ENCODE measurements around the gene UNC119. TPM values are rescaled to one million over a fixed set of nuclear protein-coding genes. Genes with fewer than 3 reads are reported as not detected.

The UNC119 gene
- total and polyA plus RNA-seq, 9 donors: 14.4 to 27.3 (median 19.3) TPM

GRCh38 chr17:28551421-28552175 is 826 bp downstream of the UNC119 start:
- whole genome bisulfite sequencing, 3 donors: 8 to 15% (median 9%) methylated on average over 10 of the region's 10 CpGs
- no peaks in the 10 kb centered on the region for H3K36me3 ChIP-seq
- intact Hi-C loops (cut with DNase I): no loop called here
- no peaks in the 10 kb centered on the region for H3K9me3 ChIP-seq
- no peaks in the 10 kb centered on the region for H3K27me3 ChIP-seq
- peak overlapping the region in 1 of 2 donors; percentile 52 for H3K27ac ChIP-seq
- H3K4me1 ChIP-seq (ENCODE audit: insufficient read depth): peaks cover 6% of the 10 kb centered on the region
- TF ChIP-seq EP300 (IDR thresholded peaks at IDR 0.05) (no peak), POLR2A (IDR thresholded peaks at IDR 0.05) (no peak)
- TF ChIP-seq, protein P1, sequence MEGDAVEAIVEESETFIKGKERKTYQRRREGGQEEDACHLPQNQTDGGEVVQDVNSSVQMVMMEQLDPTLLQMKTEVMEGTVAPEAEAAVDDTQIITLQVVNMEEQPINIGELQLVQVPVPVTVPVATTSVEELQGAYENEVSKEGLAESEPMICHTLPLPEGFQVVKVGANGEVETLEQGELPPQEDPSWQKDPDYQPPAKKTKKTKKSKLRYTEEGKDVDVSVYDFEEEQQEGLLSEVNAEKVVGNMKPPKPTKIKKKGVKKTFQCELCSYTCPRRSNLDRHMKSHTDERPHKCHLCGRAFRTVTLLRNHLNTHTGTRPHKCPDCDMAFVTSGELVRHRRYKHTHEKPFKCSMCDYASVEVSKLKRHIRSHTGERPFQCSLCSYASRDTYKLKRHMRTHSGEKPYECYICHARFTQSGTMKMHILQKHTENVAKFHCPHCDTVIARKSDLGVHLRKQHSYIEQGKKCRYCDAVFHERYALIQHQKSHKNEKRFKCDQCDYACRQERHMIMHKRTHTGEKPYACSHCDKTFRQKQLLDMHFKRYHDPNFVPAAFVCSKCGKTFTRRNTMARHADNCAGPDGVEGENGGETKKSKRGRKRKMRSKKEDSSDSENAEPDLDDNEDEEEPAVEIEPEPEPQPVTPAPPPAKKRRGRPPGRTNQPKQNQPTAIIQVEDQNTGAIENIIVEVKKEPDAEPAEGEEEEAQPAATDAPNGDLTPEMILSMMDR (IDR thresholded peaks at IDR 0.05): no peak
- H3K4me3 ChIP-seq: peak overlapping the region; percentile 76
- peak in 1 of 5 donors; percentile 31 for DNase-seq

DNA sequence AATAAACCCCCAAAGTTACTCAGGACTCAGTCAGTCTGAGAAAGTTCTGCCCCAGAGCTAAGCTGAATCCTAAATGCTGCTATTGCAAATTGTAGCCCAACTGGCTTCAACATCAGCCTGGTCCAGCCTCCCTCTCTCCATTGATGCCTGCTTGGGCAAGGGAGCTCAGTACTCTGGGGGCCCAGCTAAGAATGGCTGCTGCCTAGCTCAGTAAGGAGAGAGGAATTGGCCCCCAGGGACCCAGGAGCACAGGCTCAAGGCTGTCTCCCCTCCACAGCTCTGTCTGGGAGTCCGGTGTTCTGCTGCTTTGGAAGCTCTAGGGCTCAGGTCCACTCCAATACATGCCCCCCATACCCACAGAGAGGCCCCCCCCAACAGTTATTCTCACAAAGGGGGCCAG is 1.6 kb downstream of the UNC119 start:
- no peaks in the 10 kb centered on the region for H3K36me3 ChIP-seq
- TF ChIP-seq POLR2A (IDR thresholded peaks at IDR 0.05) (no peak), EP300 (IDR thresholded peaks at IDR 0.05) (no peak)
- TF ChIP-seq, protein P1 (IDR thresholded peaks at IDR 0.05): no peak
- intact Hi-C loops (cut with DNase I): no loop called here
- no peaks in the 10 kb centered on the region for H3K9me3 ChIP-seq
- no peaks in the 10 kb centered on the region for H3K27me3 ChIP-seq
- 82 to 100% (median 100%) methylated on average over 1 of the region's 1 CpG for WGBS, 3 donors
- H3K4me3 ChIP-seq: no peak overlapping the region
- H3K4me1 ChIP-seq (ENCODE audit: insufficient read depth): peaks cover 6% of the 10 kb centered on the region
- H3K27ac ChIP-seq: no peak overlapping the region
- no peak for DNase-seq

DNA sequence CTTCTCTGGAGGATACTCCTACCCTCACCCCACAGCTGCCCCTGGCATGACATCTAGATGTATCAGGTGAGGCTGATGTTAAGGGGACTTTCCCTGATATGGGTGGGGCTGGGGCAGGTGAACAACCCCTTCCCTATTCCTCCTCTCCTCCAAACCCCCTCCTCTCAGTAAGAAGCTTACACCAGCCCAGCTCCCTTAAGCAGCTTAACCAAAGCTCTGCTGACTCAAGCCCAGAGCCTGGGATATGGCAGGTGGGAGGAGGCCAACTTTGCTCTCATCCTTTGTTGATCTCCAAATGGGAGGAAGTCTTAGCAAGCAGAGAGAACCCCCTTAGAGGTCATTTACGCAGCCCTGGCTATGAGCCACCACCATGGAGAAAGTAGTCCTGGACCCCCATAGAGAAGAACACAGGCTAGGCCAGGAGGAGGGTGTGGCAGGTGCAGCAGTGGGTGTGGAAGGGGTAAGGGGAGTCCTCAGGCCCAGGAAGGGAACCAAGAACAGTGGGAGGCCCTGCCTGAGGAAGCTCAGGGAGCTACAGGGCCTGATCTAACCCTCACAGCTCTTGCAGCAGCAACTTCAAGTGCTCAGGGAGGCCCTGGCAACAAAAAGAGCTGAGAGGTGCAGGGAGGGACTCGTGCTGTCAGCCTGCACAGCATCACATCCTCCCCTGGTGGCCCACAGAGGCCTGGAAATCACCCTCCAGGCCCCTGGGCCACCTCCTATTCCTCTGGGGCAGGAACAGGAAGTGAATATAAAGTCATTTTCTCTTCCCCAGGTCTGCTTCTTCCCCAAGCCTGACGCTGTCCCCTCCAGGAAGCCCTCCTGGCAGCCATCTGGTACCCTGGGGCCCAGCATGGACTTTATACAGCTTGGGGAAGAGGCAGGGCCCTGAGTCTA is 2.9 kb downstream of the UNC119 start:
- DNase-seq: no peak
- intact Hi-C loops (cut with DNase I): no loop called here

More for the DNA sequence above, 2.9 kb downstream of the UNC119 start:
- no peaks in the 10 kb centered on the region for H3K36me3 ChIP-seq
- H3K27ac ChIP-seq: no peak overlapping the region
- no peak overlapping the region for H3K4me3 ChIP-seq
- no peak for TF ChIP-seq POLR2A (IDR thresholded peaks at IDR 0.05)
- TF ChIP-seq EP300 (IDR thresholded peaks at IDR 0.05): no peak
- TF ChIP-seq, protein P1 (IDR thresholded peaks at IDR 0.05): no peak
- H3K27me3 ChIP-seq: no peaks in the 10 kb centered on the region
- H3K9me3 ChIP-seq: no peaks in the 10 kb centered on the region
- peaks cover 6% of the 10 kb centered on the region for H3K4me1 ChIP-seq (ENCODE audit: insufficient read depth)
- 80 to 93% (median 91%) methylated on average over 3 of the region's 3 CpGs for WGBS, 3 donors
